Breast epithelium (tissue), 4 donors: ENCODE data around the gene GTF2H3. TPM values are rescaled to one million over a fixed set of nuclear protein-coding genes. Genes with fewer than 3 reads are reported as not detected.

Experiments
- DNase-seq, 2 donors: peaks; one replicate each; pipeline ENCODE4 v3.0.0-alpha.2; 2019; ENCODE audit warnings: low spot score in 2 of 2
- H3K27ac ChIP-seq, 2 donors: fragments of 200-600 bp; sonication (generic) in 1 of 2; one replicate each; pipeline ENCODE4 v1.5.1; 2016 to 2019; ENCODE audit warnings: mild to moderate bottlenecking in 1 of 2
- H3K27me3 ChIP-seq, 2 donors: fragments of 200-600 bp; sonication (generic) in 1 of 2; one replicate each; pipeline versions ENCODE4 v1.5.1 to v1.6.0; 2017 to 2019; ENCODE audit warnings: control low read depth in 1 of 2, mild to moderate bottlenecking in 1 of 2
- H3K36me3 ChIP-seq: fragments of 200-600 bp; one replicate; pipeline ENCODE4 v1.5.1; 2019
- H3K4me1 ChIP-seq, 2 donors: fragments of 200-600 bp; sonication (generic); one replicate each; pipeline ENCODE4 v1.5.1; 2016 to 2019; ENCODE audit warnings: control low read depth in 1 of 2
- H3K4me3 ChIP-seq, 3 donors: fragments of 200-600 bp; sonication (generic); 1 replicate in 2 of 3; 2 replicates in 1 of 3; pipeline ENCODE4 v1.5.1; 2016 to 2019; ENCODE audit warnings: mild to moderate bottlenecking in 3 of 3, moderate library complexity in 2 of 3
- H3K9me3 ChIP-seq, 2 donors: fragments of 200-600 bp; sonication (generic) in 1 of 2; one replicate each; pipeline ENCODE4 v1.5.1; 2016 to 2019; ENCODE audit warnings: control low read depth in 1 of 2
- POLR2A ChIP-seq: fragments of 450-650 bp; IDR thresholded peaks from one replicate; pipeline ENCODE4 v1.6.1; 2016; ENCODE audit warnings: antibody characterized with exemption, mild to moderate bottlenecking, moderate library complexity
- POLR2AphosphoS5 ChIP-seq, 3 donors: sonication (generic); formaldehyde crosslinking; IDR thresholded peaks; one replicate each; pipeline ENCODE4 v1.6.1; 2017; ENCODE audit warnings: antibody characterized with exemption in 3 of 3
- intact Hi-C: fragments of 100-400 bp; cut with DNase I; formaldehyde crosslinking; loops from one replicate; pipeline ENCODE4 v1.15.1; 2023; ENCODE audit warnings: low total_unique reads
- total RNA-seq, 3 donors: library from RNA; depleted of rRNA; stranded (reverse); fragments of >200 nt; gene quantifications; one replicate each; pipeline ENCODE4 v1.1.0, GENCODE V29; 2016
- TF ChIP-seq, protein P1 (sequence below), 3 donors: fragments of 450-650 bp; IDR thresholded peaks; one replicate each; pipeline ENCODE4 v1.5.1; 2016 to 2017; ENCODE audit warnings: antibody characterized with exemption in 3 of 3, mild to moderate bottlenecking in 3 of 3, moderate library complexity in 3 of 3

GTF2H3 gene
- total RNA-seq, 3 donors from 2014 or later = 13.0 to 28.1 (median 23.3) TPM

DNA sequence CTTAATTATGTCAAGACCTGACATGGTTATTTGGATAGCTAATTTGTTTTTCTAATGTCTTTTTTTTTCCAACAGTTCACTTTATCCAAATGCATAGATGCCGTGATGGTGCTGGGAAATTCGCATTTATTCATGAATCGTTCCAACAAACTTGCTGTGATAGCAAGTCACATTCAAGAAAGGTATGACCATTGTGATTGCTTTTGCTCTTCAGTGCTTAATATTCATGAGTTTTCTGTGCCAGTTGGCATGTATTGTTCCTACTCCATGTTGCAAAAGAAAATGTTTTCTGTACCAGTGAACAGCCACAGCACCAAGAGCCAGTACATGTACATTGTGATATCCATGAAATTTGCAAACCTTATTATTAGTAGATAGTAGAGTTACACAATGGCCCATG is 11.8 kb downstream of the GTF2H3 start:
- no peaks in the 10 kb centered on the region for H3K27me3 ChIP-seq
- H3K4me1 ChIP-seq = no peaks in the 10 kb centered on the region
- no peak overlapping the region for H3K4me3 ChIP-seq
- DNase-seq = no peak
- no peak for TF ChIP-seq POLR2AphosphoS5 (IDR thresholded peaks at IDR 0.05)
- TF ChIP-seq POLR2A = no peak
- TF ChIP-seq, protein P1, sequence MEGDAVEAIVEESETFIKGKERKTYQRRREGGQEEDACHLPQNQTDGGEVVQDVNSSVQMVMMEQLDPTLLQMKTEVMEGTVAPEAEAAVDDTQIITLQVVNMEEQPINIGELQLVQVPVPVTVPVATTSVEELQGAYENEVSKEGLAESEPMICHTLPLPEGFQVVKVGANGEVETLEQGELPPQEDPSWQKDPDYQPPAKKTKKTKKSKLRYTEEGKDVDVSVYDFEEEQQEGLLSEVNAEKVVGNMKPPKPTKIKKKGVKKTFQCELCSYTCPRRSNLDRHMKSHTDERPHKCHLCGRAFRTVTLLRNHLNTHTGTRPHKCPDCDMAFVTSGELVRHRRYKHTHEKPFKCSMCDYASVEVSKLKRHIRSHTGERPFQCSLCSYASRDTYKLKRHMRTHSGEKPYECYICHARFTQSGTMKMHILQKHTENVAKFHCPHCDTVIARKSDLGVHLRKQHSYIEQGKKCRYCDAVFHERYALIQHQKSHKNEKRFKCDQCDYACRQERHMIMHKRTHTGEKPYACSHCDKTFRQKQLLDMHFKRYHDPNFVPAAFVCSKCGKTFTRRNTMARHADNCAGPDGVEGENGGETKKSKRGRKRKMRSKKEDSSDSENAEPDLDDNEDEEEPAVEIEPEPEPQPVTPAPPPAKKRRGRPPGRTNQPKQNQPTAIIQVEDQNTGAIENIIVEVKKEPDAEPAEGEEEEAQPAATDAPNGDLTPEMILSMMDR (IDR thresholded peaks at IDR 0.05) = no peak
- H3K36me3 ChIP-seq = no peaks in the 10 kb centered on the region
- H3K27ac ChIP-seq = no peak overlapping the region
- intact Hi-C loops = no loop called here
- H3K9me3 ChIP-seq = no peaks in the 10 kb centered on the region

DNA sequence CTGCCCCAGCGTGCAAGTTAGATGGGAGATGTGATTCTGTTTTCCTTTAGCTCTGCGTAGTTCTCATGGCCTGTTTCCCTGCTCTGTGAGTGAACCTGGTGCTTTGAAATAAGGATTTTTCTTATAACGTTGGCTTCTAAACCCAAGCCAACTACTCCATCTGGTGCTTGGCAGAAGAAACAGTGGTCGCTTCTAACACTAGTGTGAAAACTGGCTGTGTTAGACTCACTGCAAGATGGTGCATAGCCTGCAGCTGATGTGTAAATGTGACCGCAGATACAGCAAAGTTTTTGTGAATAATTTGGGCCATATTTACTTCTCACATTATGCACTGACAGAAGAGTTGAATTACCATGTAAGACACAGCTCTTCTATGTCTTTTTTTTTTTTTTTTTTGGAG is 12.2 kb downstream of the GTF2H3 start:
- intact Hi-C loops = no loop called here
- H3K36me3 ChIP-seq = no peaks in the 10 kb centered on the region
- H3K4me1 ChIP-seq = no peaks in the 10 kb centered on the region
- H3K9me3 ChIP-seq = no peaks in the 10 kb centered on the region
- no peak overlapping the region for H3K4me3 ChIP-seq
- H3K27ac ChIP-seq = no peak overlapping the region
- TF ChIP-seq, protein P1 (IDR thresholded peaks at IDR 0.05) = no peak
- TF ChIP-seq POLR2A (no peak), POLR2AphosphoS5 (IDR thresholded peaks at IDR 0.05) (no peak)
- DNase-seq = no peak
- H3K27me3 ChIP-seq = no peaks in the 10 kb centered on the region

DNA sequence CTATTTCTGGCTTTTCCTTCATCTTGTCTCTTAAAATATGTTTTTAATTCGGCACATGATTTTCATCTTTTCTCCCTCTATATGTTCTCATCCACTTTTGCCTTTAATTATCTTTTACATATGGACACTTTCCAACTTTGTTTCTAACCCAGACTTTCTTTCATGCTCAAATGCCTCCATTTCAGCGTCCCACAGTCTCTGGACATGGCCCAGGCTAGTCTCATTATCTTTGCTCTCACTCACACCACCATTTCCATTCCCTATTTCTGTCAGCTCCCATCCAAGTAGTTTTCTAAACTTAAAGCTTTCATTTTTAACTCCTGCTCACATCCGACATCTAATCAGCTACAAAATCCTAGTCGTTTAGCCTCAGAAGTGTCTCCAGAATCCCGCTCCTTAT is 14.8 kb downstream of the GTF2H3 start:
- no peak for TF ChIP-seq POLR2AphosphoS5 (IDR thresholded peaks at IDR 0.05)
- TF ChIP-seq POLR2A = no peak
- no peak for DNase-seq
- Histone ChIP-seq H3K36me3 (no peaks in the 10 kb centered on the region), H3K4me1 (no peaks in the 10 kb centered on the region), H3K9me3 (no peaks in the 10 kb centered on the region), H3K27me3 (no peaks in the 10 kb centered on the region), H3K27ac (no peak overlapping the region), H3K4me3 (no peak overlapping the region)
- intact Hi-C loops = no loop called here

DNA sequence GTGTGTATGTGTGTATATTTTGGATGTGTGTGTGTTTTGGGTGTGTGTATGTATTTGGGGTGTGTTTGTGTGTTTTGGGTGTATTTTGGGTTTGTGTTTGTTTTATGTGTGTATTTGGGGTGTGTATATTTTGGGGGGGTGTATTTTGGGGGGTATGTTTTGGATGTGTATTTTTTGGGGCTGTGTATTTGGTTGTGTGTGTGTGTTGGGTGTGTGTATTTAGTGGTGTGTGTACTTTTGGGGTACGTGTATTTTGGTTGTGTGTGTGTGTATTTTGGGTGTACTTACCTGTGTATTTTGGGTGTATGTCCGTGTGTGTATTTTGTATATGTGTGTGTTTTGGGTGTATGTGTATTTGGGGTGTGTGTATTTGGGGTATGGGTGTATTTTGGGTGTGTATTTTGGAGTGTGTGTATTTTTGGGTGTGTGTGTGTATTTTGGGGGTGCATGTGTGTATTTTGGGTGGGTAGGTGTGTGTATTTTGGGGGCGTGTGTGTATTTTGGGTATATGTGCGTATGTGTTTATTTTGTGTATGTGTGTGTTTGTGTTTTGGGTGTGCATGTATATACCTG is 20.6 kb downstream of the GTF2H3 start:
- Histone ChIP-seq H3K4me1 (no peaks in the 10 kb centered on the region), H3K9me3 (no peaks in the 10 kb centered on the region), H3K27me3 (no peaks in the 10 kb centered on the region), H3K27ac (no peak overlapping the region), H3K36me3 (no peaks in the 10 kb centered on the region), H3K4me3 (no peak overlapping the region)
- intact Hi-C loops = no loop called here
- no peak for DNase-seq
- TF ChIP-seq, protein P1 (IDR thresholded peaks at IDR 0.05) = no peak
- TF ChIP-seq POLR2A (no peak), POLR2AphosphoS5 (IDR thresholded peaks at IDR 0.05) (no peak)

DNA sequence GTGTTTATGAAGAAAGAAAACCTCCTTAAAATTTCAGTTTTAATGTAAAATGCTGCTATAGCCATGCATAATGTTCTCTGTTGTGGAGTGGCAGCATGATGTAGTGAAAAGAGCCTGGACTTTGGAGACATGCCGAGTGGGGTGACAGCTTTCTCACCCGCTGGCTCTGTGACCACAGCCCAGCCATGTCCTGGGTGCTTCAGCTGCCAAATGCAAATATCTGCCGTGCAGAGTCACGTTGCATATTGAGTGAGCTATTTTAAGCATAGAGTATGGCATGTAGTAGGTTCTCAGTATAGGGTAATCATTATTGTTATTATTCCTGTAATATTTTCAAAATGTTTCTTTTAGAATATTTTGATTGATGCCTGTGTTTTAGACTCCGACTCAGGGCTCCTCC is 21.8 kb downstream of the GTF2H3 start:
- Histone ChIP-seq H3K4me1 (no peaks in the 10 kb centered on the region), H3K36me3 (no peaks in the 10 kb centered on the region), H3K27ac (no peak overlapping the region), H3K27me3 (no peaks in the 10 kb centered on the region), H3K4me3 (no peak overlapping the region), H3K9me3 (no peaks in the 10 kb centered on the region)
- no peak for TF ChIP-seq POLR2AphosphoS5 (IDR thresholded peaks at IDR 0.05)
- TF ChIP-seq, protein P1 (IDR thresholded peaks at IDR 0.05) = no peak
- no peak for TF ChIP-seq POLR2A
- intact Hi-C loops = no loop called here
- DNase-seq = no peak

DNA sequence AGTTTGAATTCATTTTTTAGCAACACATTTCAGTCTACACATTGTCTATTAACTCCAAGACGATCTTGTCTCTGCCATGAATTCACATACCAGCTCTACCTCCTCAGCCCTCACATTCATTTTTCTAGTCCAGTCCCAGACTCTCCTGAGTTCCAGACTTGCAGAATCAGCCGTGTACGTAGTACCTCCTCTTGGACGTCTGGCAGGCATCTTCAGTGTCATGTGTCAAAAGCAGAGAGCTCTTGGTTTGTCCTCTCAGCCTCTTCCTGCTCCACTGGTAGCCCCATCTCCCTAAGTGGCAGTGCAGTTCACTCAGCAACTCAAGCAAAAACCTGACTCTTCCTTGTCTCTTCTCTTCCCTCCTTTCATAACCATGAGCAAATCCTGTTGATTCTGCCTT is 22.8 kb downstream of the GTF2H3 start:
- TF ChIP-seq, protein P1 (IDR thresholded peaks at IDR 0.05) = no peak
- TF ChIP-seq POLR2A (no peak), POLR2AphosphoS5 (IDR thresholded peaks at IDR 0.05) (no peak)
- Histone ChIP-seq H3K9me3 (no peaks in the 10 kb centered on the region), H3K36me3 (no peaks in the 10 kb centered on the region)

More for the DNA sequence above, 22.8 kb downstream of the GTF2H3 start:
- intact Hi-C loops = no loop called here
- no peaks in the 10 kb centered on the region for H3K27me3 ChIP-seq
- no peak for DNase-seq
- H3K4me1 ChIP-seq = no peaks in the 10 kb centered on the region
- no peak overlapping the region for H3K4me3 ChIP-seq
- H3K27ac ChIP-seq = no peak overlapping the region
